AG09319 (cell line): ENCODE measurements around the gene SLC7A10.

Source experiments
- DNase-seq: peaks from one replicate; pipeline ENCODE4 v3.0.0-alpha.2; 2010; ENCODE audit warnings: low read depth; ENCODE audit errors: extremely low read depth
- CTCF ChIP-seq: IDR thresholded peaks from 2 replicates; pipeline ENCODE4 v1.5.1; 2011; ENCODE audit warnings: low read depth, mild to moderate bottlenecking, inconsistent platforms, low read length, moderate library complexity

SLC7A10 gene

GRCh38 chr19:33269016-33269415 is 43.4 kb upstream of the SLC7A10 start:
- no peak for TF ChIP-seq CTCF
- DNase-seq: no peak

- TF ChIP-seq CTCF: no peak
- no peak for DNase-seq
These were observed 42.7 kb upstream of the SLC7A10 start for GRCh38 chr19:33268162-33268991.

GRCh38 chr19:33267706-33268105 is 42.1 kb upstream of the SLC7A10 start:
- DNase-seq: no peak
- no peak for TF ChIP-seq CTCF

GRCh38 chr19:33266974-33267484 is 41.4 kb upstream of the SLC7A10 start:
- no peak for TF ChIP-seq CTCF
- no peak for DNase-seq

GRCh38 chr19:33264881-33265445 is 39.3 kb upstream of the SLC7A10 start:
- no peak for DNase-seq
- TF ChIP-seq CTCF: no peak

- DNase-seq: no peak
- no peak for TF ChIP-seq CTCF
These were observed 37.8 kb upstream of the SLC7A10 start for GRCh38 chr19:33263325-33264023.
